Upper lobe of left lung (tissue), 4 donors: Measurements from ENCODE around the gene DHFR.

ENCODE experiments used
- EP300 ChIP-seq, 4 donors: sonication (generic); formaldehyde crosslinking; IDR thresholded peaks; one replicate each; pipeline ENCODE4 v1.5.1; 2017; ENCODE audit warnings: antibody characterized with exemption in 4 of 4, control low read depth in 2 of 4
- POLR2A ChIP-seq, 4 donors: fragments of 450-650 bp; IDR thresholded peaks; one replicate each; pipeline ENCODE4 v1.5.1; 2016 to 2017; ENCODE audit warnings: antibody characterized with exemption in 4 of 4, mild to moderate bottlenecking in 2 of 4
- POLR2AphosphoS5 ChIP-seq, 2 donors: sonication (generic); formaldehyde crosslinking; IDR thresholded peaks; one replicate each; pipeline ENCODE4 v1.5.1; 2017; ENCODE audit warnings: antibody characterized with exemption in 2 of 2
- TF ChIP-seq, protein P1 (sequence below), 6 experiments: fragments of 450-650 bp in 4 of 6; fragments of 200-600 bp in 2 of 6; sonication (generic) in 2 of 6; IDR thresholded peaks; one replicate each; pipeline ENCODE4 v1.5.1; 2016 to 2019; ENCODE audit warnings: antibody characterized with exemption in 6 of 6

- TF ChIP-seq POLR2A (IDR thresholded peaks at IDR 0.05) (no peak), EP300 (IDR thresholded peaks at IDR 0.05) (no peak), POLR2AphosphoS5 (IDR thresholded peaks at IDR 0.05) (no peak)
- TF ChIP-seq, protein P1, sequence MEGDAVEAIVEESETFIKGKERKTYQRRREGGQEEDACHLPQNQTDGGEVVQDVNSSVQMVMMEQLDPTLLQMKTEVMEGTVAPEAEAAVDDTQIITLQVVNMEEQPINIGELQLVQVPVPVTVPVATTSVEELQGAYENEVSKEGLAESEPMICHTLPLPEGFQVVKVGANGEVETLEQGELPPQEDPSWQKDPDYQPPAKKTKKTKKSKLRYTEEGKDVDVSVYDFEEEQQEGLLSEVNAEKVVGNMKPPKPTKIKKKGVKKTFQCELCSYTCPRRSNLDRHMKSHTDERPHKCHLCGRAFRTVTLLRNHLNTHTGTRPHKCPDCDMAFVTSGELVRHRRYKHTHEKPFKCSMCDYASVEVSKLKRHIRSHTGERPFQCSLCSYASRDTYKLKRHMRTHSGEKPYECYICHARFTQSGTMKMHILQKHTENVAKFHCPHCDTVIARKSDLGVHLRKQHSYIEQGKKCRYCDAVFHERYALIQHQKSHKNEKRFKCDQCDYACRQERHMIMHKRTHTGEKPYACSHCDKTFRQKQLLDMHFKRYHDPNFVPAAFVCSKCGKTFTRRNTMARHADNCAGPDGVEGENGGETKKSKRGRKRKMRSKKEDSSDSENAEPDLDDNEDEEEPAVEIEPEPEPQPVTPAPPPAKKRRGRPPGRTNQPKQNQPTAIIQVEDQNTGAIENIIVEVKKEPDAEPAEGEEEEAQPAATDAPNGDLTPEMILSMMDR (IDR thresholded peaks at IDR 0.05): no peak
Measured at GRCh38 chr5:80597500-80597899, 57.3 kb downstream of the DHFR start.
